ENCODE results near the gene PPDPF.
A peak's percentile ranks its signal among the peaks of the same experiment; 100 is the strongest.

The PPDPF gene

DNA sequence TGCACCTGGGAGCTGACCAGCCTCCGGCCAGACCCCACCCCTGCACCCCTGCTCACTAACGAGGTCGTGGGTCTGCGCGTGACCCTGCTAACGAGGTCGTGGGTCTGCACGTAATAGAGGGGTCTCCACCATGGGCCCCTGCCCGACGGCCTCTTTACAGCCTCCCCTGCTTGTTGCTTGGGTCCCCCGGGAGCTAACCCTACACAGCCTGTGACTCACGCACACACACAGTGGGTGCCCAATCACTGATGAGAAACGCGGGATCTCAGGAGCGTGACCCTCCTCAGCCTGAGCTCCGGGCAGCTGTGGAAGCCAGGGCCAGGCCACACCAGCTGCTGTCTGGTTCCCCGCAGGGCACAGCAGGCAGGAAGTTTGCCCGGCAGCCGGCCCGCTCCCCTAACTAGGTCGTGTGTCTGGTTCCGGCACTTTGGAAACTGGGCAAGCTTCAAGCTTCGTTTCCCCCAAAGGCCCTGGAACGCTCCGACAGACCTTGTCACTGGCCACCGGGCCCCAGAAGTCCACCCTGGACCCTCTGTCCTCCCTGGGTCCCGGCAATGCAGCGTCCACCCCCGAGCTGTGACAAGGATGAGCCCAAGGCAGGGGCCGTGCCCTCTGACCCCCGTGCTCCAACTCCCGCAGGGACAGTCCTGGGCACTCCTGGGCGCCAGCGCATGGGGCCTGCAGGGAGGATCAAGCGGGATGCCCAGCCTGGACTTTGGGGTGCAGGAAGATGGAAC, 15.8 kb downstream of the PPDPF start:
- Histone ChIP-seq H3K9me3 (ENCODE audit: severe bottlenecking) (no peaks in the 10 kb centered on the region), H3K36me3 (no peaks in the 10 kb centered on the region), H3K27me3 (ENCODE audit: insufficient read depth, low read depth, severe bottlenecking) (no peaks in the 10 kb centered on the region), H3K4me3 (ENCODE audit: low read depth, low read length) (no peak overlapping the region), H3K27ac (no peak overlapping the region)
- peak; percentile 15 for DNase-seq
- TF ChIP-seq, protein P1, sequence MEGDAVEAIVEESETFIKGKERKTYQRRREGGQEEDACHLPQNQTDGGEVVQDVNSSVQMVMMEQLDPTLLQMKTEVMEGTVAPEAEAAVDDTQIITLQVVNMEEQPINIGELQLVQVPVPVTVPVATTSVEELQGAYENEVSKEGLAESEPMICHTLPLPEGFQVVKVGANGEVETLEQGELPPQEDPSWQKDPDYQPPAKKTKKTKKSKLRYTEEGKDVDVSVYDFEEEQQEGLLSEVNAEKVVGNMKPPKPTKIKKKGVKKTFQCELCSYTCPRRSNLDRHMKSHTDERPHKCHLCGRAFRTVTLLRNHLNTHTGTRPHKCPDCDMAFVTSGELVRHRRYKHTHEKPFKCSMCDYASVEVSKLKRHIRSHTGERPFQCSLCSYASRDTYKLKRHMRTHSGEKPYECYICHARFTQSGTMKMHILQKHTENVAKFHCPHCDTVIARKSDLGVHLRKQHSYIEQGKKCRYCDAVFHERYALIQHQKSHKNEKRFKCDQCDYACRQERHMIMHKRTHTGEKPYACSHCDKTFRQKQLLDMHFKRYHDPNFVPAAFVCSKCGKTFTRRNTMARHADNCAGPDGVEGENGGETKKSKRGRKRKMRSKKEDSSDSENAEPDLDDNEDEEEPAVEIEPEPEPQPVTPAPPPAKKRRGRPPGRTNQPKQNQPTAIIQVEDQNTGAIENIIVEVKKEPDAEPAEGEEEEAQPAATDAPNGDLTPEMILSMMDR (IDR thresholded peaks at IDR 0.05; ENCODE audit: low read depth, low read length), result no peak

DNA sequence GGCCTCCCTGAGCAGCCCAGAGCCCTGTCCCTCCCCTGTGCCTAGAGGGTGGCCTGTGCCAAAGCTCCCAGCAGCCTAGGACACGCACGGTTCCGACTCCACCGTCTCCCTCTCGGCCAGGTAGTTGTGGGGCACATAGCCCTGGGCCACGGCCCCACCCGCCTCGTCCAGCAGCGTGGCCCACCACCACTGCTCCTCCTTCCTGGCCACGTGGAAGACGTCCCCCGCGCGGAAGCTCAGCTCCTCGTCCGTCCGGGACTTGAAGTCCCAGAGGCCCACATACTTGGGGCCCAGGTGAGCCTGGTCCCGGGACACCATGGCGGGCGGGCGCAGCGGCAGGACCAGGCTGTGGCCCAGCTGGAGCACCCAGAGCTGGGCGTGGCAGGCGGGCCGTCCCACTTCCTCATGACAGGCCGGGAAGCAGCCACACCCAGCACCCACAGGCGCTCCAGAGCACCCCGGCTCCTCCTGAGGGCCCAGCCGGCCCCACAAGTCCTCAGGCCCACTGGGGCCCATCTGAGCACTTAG, 16.5 kb downstream of the PPDPF start, which contains the start of gene PTK6:
PTK6 (minus strand) TSS at position 380 of the 528 bp plus-strand sequence; CDS start at position 318, 62 bp downstream.
- DNase-seq, result no peak
- Histone ChIP-seq H3K9me3 (ENCODE audit: severe bottlenecking) (no peaks in the 10 kb centered on the region), H3K36me3 (no peaks in the 10 kb centered on the region), H3K4me3 (ENCODE audit: low read depth, low read length) (peak within 1 kb of the TSS; percentile 33), H3K27ac (peak within 1 kb of the TSS; percentile 49), H3K27me3 (ENCODE audit: insufficient read depth, low read depth, severe bottlenecking) (no peaks in the 10 kb centered on the region)
- TF ChIP-seq, protein P1 (IDR thresholded peaks at IDR 0.05; ENCODE audit: low read depth, low read length), result no peak

DNA sequence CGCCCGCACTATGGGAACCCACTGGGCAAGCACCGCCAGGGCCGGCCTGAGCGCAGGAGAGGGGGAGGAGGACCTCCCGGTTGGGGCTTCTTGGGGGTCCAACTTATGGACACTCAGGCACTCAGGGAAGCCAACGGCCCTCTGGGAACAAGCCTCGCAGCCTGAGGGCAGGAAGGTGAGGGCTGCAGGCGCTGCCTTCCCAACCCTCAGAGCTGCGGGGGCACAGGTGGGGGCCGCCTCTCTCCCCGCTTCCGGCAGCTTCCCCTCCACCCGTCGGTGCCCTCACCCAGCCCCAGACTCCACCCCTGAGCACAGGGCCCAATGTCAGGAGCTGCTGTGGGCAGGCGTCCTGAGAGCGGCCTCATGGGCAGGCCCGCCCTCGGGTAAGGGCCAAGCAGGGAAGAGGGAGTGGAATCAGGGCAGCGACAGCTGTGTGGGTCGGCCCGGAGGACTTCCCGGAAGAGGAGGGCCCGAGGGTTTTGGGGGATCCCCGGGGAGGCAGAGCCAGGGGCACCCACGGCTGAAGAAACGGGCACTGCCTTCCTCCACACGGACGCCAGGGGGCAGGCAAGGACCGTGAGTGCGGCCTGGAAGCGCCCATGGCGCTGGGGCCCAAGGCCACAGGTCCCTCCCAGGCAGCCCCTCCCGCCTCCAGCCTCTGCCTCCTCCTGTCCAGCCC, 17.1 kb downstream of the PPDPF start:
- DNase-seq, result peak; percentile 92
- TF ChIP-seq, protein P1 (IDR thresholded peaks at IDR 0.05; ENCODE audit: low read depth, low read length), result peak; percentile 99
- Histone ChIP-seq H3K36me3 (no peaks in the 10 kb centered on the region), H3K27me3 (ENCODE audit: insufficient read depth, low read depth, severe bottlenecking) (no peaks in the 10 kb centered on the region), H3K27ac (peak overlapping the region; percentile 49), H3K4me3 (ENCODE audit: low read depth, low read length) (peak overlapping the region; percentile 33), H3K9me3 (ENCODE audit: severe bottlenecking) (no peaks in the 10 kb centered on the region)

DNA sequence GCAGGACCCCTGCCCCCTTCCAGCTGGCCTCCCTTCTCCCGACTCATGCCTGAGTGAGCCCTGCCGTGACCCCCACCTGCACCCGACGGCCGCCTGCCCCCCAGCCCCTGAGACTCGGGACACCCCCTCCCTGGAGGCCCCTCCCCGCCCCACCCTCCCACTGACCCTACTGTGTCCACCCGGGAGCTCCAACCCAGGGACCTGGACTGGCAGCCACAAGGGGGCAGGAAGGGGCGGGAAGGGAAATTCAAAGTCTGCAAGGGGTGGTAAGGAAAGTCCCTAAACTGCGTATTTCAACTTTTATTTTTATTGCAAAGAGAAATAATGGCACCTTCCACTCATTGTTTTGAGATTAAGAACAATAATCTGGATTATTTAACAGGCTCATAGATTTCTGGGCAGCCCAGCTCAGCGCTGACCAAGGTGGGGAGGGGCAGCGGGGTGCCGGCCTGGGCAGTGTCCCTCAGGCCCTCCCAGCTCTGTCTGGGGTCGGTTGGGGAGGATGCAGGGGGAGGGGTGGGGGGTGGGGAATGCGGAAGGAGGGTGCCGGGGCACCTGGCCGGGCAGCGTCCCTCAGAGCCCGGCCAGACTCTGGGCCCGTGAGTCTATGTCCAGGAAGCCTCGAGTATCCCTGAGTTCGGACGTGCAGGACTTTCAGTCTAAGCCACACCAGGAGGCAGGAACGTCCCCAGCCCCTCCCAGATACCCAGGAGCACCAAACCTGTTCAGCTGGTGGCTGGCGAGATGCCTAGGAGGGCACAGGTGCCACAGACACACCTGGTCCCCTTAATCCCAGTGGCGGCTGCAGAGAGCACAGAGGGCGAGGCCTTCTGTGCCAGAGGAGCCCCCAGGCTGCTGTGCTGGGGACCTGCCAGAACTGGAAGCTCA, 17.9 kb downstream of the PPDPF start:
- TF ChIP-seq, protein P1 (IDR thresholded peaks at IDR 0.05; ENCODE audit: low read depth, low read length), result peak; percentile 33; the same call in 1 of the 2 replicates
- H3K4me3 ChIP-seq (ENCODE audit: low read depth, low read length), result peak overlapping the region; percentile 25
- DNase-seq, result peak; percentile 80
- H3K9me3 ChIP-seq (ENCODE audit: severe bottlenecking), result no peaks in the 10 kb centered on the region
- H3K36me3 ChIP-seq, result no peaks in the 10 kb centered on the region
- H3K27me3 ChIP-seq (ENCODE audit: insufficient read depth, low read depth, severe bottlenecking), result no peaks in the 10 kb centered on the region
- peak overlapping the region; percentile 49 for H3K27ac ChIP-seq

DNA sequence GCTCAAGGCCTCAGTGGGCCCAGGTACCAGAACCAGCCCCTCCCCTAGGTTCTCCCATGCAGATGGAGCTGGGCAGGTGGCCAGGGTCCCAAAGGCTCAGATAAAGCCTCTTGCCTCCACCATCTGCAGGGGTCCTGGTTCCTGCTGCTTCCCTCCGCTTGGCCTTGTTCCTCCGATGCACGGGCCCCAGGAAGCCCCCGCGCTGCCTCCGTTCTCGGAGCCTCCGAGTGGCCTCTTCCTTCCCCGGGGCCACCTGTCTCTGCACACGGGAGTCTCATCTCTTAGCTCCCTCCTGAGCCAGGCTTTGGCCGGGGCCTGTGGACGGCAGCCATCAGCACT, 18.5 kb downstream of the PPDPF start:
- Histone ChIP-seq H3K4me3 (ENCODE audit: low read depth, low read length) (no peak overlapping the region), H3K27me3 (ENCODE audit: insufficient read depth, low read depth, severe bottlenecking) (no peaks in the 10 kb centered on the region), H3K9me3 (ENCODE audit: severe bottlenecking) (no peaks in the 10 kb centered on the region), H3K36me3 (no peaks in the 10 kb centered on the region), H3K27ac (peak overlapping the region; percentile 26)
- TF ChIP-seq, protein P1 (IDR thresholded peaks at IDR 0.05; ENCODE audit: low read depth, low read length), result no peak
- no peak for DNase-seq

Data from WERI-Rb-1 (cell line).